A549 treated with dexamethasone at 1 μM for 4 hours (cell line): ENCODE measurements around the gene OR6P1. TPM values are rescaled to one million over a fixed set of nuclear protein-coding genes. Genes with fewer than 3 reads are reported as not detected.

Experiments used
- total RNA-seq: library from RNA; stranded (reverse); fragments of 200-300 nt; extraction: Qiagen RNA extraction; gene quantifications from 5 replicates; pipeline ENCODE4 v1.2.3, GENCODE V29; 2022

The OR6P1 gene
- not detected in 5 replicates for total RNA-seq

GRCh38 chr1:158570480-158570879 lies at the start of gene OR6P1:
Gene OR6P1 (minus strand): TSS chr1:158570580. CDS start chr1:158563604, 6,976 bp downstream.

GRCh38 chr1:158604968-158605367 lies 34.6 kb upstream of the OR6P1 start, which contains the start of gene OR10Z1:
Gene OR10Z1 (plus strand): TSS chr1:158605268. CDS start chr1:158606439, 1,171 bp downstream.

DNA sequence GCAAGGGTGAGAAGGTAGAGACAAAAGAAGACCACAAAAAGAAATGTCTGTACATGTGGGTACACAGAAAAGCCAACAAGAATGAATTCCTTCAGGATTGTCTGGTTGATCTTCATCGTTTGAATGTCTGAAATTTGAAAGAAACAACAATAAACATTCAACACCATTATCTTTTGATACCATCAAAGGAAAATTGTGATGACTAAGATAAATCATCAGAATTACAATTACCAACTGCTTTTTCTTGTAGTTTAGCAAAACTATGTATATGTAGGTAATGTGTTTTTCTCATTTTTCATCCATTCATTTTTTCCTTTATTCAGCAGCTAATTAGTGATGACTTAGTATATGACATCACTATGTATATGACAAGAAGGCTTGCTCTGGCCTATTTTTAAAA lies 9.4 kb upstream of the OR6P1 start, which contains the start of gene OR10X1:
TSS of gene OR10X1 (minus strand) at position 167 of the 400 bp plus-strand sequence. CDS start at position 167, 0 bp downstream.

GRCh38 chr1:158554352-158554751 lies 16.0 kb downstream of the OR6P1 start, which contains the start of gene OR6Y1:
Gene OR6Y1 (minus strand): TSS chr1:158554405. CDS start chr1:158548105, 6,300 bp downstream.

Other genes starting within 250 kb of the OR6P1 start
- not detected in 5 replicates for gene CD1B, start 239.0 kb downstream of the OR6P1 start, total RNA-seq
- not detected in 5 replicates for gene CD1E, start 216.7 kb downstream of the OR6P1 start, total RNA-seq
- not detected in 5 replicates for gene OR10T2, start 171.1 kb downstream of the OR6P1 start, total RNA-seq
- gene OR10K2, start 144.3 kb downstream of the OR6P1 start, total RNA-seq = not detected in 5 replicates
- gene OR10K1, start 108.7 kb downstream of the OR6P1 start, total RNA-seq = not detected in 5 replicates
- gene OR10R2, start 98.4 kb downstream of the OR6P1 start, total RNA-seq = not detected in 5 replicates
- gene OR6Y1, start 16.2 kb downstream of the OR6P1 start, total RNA-seq = not detected in 5 replicates
- not detected in 5 replicates for gene OR10X1, start 9.3 kb upstream of the OR6P1 start, total RNA-seq
- gene OR10Z1, start 34.7 kb upstream of the OR6P1 start, total RNA-seq = not detected in 5 replicates
- gene SPTA1, start 116.1 kb upstream of the OR6P1 start, total RNA-seq = not detected in 5 replicates
- not detected in 5 replicates for gene OR6K2, start 130.1 kb upstream of the OR6P1 start, total RNA-seq
- not detected in 5 replicates for gene OR6K3, start 150.1 kb upstream of the OR6P1 start, total RNA-seq
- not detected in 5 replicates for gene OR6K6, start 184.1 kb upstream of the OR6P1 start, total RNA-seq
- not detected in 5 replicates for gene OR6N1, start 201.6 kb upstream of the OR6P1 start, total RNA-seq
- gene OR6N2, start 210.6 kb upstream of the OR6P1 start, total RNA-seq = not detected in 5 replicates